Coronary artery (tissue), 2 donors: Measurements from ENCODE around the gene RNF182.

Experiments used
- DNase-seq: peaks from one replicate; pipeline ENCODE4 v3.0.0-alpha.2; 2017; ENCODE audit warnings: low spot score
- H3K27ac ChIP-seq, 2 donors: fragments of 200-600 bp; sonication (generic); one replicate each; pipeline ENCODE4 v1.5.1; 2016 to 2019
- H3K4me3 ChIP-seq: fragments of 200-600 bp; sonication (generic); 2 replicates; pipeline ENCODE4 v1.5.1; 2016; ENCODE audit warnings: mild to moderate bottlenecking, moderate library complexity
- CTCF ChIP-seq: fragments of 200-600 bp; sonication (generic); IDR thresholded peaks from one replicate; pipeline ENCODE4 v1.5.1; 2019; ENCODE audit warnings: antibody characterized with exemption

RNF182 gene

DNA sequence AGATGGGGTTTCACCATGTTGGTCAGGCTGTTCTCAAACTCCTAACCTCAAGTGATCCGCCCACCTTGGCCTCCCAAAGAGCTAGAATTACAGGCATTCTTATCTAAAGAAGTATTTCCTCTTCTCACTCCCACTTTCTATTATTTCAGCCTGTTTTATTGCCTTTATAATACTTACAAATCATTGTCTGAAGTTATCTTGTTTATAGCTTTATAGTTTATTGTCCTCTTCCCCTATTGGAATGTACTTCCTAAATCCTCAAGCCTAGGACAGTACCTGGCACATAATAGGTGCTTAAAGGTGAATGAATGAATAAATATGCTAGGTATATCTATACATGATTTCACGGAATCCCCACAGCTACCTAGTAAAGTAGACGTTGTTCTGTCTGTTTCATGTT, 37.8 kb upstream of the RNF182 start:
- H3K4me3 ChIP-seq, result no peak overlapping the region
- no peak for TF ChIP-seq CTCF
- H3K27ac ChIP-seq, result no peak overlapping the region
- no peak for DNase-seq

DNA sequence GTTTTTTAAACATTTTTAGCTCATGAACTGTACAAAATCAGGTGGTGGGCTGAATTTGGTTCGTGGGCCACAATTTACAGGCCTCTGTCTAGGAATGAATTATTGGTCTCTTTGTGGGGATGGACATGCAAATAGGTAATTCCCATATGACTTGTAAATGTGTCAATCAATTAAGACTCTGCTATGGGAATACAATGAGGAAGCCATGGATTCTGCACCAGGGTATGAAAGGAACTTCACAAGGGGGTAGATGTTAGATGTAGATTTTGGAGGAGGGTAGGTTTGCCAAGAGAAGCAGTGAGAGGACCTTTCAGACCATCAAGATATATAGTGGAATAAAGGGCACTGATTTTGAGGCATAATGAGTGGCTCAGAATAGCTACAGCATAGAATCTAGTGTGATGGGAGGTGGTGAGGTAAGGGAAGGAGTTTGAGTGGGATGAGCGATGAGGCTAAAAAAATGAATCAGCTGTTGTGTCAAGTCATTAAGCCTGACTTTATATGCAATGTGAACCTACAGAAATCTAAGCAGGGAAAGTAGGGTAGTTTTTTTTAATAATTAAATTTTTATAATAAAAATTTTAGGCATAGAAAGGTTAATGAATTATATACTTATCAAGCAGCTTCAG, 32.6 kb upstream of the RNF182 start:
- no peak overlapping the region for H3K4me3 ChIP-seq
- no peak for DNase-seq
- TF ChIP-seq CTCF, result no peak
- no peak overlapping the region for H3K27ac ChIP-seq

- no peak overlapping the region for H3K4me3 ChIP-seq
- H3K27ac ChIP-seq, result no peak overlapping the region
- no peak for TF ChIP-seq CTCF
- DNase-seq, result no peak
These were observed 21.8 kb upstream of the RNF182 start for GRCh38 chr6:13902922-13903321.

DNA sequence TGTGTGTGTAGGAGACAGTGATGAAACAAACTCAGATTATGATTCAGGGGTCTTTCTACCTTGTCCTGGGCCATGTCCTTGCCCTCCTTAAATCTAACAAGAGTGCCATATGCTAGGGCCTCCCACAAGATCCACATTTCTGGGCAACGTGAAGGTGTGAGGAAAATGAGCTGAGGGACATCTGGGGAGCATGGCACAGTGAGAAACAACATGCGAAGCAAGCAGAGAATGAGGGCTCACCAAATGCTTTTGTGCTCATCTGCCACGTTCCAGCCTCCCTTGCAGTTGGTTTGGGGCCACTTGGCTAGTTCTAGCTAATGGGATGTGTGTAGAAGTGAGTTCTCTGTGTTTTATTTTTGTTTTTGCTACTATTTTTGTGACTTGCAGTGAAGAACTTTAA, 21.4 kb upstream of the RNF182 start:
- DNase-seq, result no peak
- Histone ChIP-seq H3K27ac (no peak overlapping the region), H3K4me3 (no peak overlapping the region)
- TF ChIP-seq CTCF, result no peak

DNA sequence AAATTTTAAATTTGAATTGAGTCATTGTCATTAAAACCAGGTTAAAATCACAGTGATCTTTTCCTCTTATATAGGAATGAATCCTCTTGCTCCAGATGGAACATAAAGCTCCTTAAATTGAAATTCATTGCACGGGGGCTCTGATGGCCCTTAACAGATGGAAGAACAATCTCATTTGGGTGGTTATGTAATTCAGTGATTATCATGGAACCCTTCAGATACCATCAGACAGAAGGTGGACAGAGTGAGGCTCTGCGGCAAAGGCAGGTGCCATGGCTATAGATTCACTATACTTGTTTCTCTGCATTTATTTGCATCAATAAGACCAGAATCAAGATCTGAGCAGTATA, 17.8 kb upstream of the RNF182 start:
- H3K4me3 ChIP-seq, result no peak overlapping the region
- no peak for DNase-seq
- no peak overlapping the region for H3K27ac ChIP-seq
- TF ChIP-seq CTCF, result no peak

- Histone ChIP-seq H3K27ac (no peak overlapping the region), H3K4me3 (no peak overlapping the region)
- no peak for TF ChIP-seq CTCF
- DNase-seq, result no peak
These were observed 17.0 kb upstream of the RNF182 start for GRCh38 chr6:13907614-13908215.

- DNase-seq, result no peak
- no peak overlapping the region for H3K27ac ChIP-seq
- no peak overlapping the region for H3K4me3 ChIP-seq
- TF ChIP-seq CTCF, result peak; percentile 66
These were observed 15.8 kb upstream of the RNF182 start for GRCh38 chr6:13908955-13909381.
